GM20431 (cell line): Measurements from ENCODE around the gene SPATA25.
"Not testable (repeated sequence)": the region's sequence is repeated elsewhere in the genome, so short reads cannot be mapped to it uniquely, and the experiment has no call there.

ENCODE experiments used
- in situ Hi-C: fragments of 300-500 bp; cut with MseI, MboI; formaldehyde crosslinking; loops from one replicate; pipeline ENCODE4 v1.15.0; 2020; ENCODE audit warnings: low sequenced_read_pairs; ENCODE audit not compliant: unreplicated experiment

SPATA25 gene

DNA sequence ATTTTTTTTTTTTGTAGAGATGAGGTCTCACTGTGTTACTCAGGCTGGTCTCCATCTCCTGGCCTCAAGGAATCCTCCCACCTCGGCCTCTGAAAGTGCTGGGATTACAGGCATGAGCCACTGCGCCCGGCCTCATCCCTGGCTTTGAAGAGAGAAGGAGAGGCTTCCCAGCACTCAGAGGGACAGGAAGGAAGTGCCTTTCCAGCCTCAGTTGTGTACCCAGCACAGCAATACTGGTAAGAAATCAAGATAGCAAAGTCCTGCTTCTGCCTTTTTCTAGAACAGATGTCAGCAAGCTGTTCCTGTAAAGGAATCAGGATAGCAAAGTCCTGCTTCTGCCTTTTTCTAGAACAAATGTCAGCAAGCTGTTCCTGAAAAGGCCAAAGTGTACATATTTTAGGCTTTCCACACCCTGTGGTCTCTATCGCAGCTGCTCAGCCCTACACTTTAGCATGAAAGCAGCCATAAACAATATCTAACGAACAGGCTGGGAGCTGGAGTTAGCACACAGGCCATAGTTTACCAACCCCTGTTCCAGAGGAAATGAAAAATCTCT, 30.8 kb upstream of the SPATA25 start:
- in situ Hi-C loops = no loop called here

GRCh38 chr20:45917790-45918141, 30.3 kb upstream of the SPATA25 start:
- in situ Hi-C loops = no loop called here

DNA sequence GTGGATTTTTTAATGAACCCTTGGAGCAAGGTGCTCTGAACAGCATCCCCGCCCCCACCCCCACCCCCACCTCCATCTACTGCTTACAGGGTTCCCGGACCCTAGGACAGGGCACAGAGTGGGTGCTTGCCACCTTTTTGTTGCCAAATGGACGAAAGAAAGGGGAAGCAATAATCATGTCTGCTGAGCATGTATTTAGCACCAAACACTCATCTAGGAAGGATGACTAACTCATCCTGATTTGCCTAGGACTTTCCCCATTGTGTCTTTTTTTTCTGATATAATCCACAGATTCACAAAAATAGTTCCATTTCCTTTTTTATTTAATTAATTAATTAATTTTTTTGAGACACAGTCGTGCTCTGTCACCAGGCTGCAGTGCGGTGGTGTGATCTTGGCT, 25.7 kb upstream of the SPATA25 start:
- in situ Hi-C loops = no loop called here

DNA sequence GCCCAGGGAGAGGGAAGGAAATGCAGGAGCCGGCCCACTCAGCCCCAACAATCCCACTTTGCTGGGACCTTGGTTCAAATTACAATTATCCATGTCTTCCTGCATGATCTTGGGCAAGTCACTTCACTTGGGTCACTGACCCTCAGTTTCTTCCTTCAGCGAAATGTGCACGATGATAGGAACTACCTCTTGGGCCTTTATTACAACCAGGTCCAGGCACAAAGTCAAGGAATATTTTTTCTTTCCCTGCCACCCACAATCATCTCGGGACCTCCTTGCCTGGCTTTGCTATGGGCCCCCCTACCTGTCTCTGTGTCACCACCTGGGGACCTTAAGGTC, 24.9 kb upstream of the SPATA25 start:
- in situ Hi-C loops = no loop called here

DNA sequence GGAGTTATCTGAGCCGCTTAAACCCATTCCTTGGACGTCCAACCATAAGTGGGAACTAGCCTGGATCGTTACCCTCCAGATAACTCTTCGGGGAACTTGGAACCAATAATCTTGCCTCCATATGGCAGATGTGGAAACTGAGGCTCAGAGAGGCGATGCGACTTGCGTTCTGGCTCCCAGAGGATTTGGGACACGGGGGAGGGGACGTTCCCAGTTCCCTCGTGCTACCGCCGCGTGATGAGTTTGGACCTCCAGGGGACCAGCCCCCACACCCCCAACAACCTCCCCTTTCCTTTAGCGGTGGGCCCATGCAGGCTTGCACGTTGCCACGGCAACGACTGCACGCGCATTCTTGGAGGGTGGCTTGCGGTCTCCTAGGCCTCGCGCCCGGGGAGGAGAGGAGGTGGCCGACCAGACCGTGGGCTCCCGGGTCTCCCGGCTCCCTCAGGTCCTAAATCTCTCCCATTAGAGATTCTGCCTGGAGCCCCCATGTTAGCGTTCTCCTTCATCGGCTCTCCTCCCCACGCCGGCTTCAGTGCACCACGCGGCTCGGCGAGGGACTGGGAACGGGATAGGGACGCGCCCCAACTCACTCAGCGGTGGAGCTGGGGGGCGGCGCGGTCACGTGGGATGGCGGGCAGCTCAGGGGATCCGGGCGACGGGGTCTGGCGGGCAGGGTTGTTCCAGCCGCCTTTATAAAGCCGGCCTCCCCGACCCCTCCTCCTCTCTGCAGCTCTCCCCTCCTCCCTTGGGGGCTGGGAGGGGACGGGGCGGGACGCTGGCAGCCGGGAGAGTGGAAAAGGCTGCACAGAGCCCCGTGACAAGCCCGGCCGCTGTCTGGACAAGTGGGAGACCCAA, 24.3 kb upstream of the SPATA25 start, which contains the start of gene PLTP:
TSS of gene PLTP (minus strand) at position 670 of the 858 bp plus-strand sequence. CDS start 703 bp downstream, outside the sequence.
- in situ Hi-C loops = no loop called here

DNA sequence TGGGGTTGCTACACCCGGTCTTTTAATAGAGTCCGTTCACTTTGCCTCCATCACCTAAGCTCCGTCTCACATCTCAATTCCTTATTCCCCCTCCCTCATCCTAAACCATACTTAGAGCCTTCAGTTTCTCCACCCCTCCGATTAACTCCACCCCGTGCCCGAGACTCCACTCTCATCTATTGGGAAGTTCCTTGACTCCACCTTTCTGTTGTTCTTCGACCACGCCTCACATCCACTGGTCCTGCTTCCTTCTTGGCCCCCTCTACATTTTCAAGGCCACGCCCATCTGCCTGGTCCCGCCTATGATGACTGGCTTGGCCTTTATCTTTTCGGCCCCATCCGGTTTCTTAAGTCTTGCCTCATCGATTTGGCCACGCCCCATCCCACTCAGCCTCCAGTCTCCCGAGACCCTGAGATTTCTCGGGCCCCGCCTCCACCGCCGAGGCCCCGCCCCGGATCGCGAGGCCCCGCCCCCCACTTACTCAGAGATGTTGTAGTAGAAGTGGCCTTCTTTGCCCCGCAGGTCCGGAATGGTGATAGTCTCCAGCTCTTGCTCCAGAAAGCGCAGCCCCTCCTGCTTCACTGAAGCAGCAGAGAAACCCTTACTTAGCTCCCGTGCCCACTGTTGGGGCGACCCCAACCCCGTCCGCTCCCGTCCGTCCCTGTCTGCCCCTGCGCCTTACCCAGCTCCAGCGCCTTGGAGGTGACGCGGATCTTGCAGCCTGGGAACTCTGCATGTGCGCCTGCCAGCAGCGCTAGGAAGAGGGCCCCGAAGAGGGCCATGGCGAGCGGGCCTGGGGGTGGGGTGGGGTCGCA, 23.5 kb upstream of the SPATA25 start:
- in situ Hi-C loops = no loop called here

DNA sequence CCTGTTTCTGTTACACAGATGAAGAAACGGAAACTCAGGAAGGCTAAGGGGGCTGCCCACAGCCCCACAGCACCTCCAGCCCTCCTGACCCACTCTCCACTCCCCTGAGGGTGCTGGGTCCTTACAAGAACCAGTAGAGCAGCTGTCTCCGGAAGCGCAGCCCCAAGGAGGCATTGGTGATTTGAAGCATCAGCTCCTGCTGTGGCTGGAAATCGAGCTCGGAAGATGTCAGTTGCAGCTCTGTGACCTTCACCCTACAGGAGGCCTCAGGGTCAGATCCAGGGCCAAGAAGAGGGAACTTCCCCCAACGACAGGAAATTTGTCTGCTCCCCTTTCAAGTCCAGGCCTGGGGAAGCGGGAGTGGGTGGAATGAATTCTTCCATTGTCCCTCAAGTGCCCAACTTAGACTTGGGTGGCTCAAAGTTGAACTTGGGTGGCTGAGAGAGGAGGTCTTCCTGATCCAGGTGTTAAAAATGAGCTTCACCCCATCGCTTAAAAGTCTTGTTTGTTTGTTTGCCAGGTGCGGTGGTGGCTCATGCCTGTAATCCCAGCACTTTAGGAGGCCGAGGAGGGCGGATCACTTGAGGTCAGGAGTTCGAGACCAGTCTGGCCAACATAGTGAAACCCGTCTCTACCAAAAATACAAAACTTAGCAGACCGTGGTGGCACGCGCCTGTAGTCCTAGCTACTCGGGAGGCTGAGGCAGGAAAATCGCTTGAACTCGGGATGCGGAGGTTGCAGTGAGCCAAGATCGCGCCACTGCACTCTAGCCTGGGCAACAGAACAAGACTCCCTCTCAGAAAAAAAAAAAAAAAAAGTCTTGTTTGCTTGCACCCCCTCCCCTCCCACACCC, 22.6 kb upstream of the SPATA25 start:
- in situ Hi-C loops = no loop called here

- in situ Hi-C loops = no loop called here
Measured at GRCh38 chr20:45909336-45909808, 21.9 kb upstream of the SPATA25 start.

DNA sequence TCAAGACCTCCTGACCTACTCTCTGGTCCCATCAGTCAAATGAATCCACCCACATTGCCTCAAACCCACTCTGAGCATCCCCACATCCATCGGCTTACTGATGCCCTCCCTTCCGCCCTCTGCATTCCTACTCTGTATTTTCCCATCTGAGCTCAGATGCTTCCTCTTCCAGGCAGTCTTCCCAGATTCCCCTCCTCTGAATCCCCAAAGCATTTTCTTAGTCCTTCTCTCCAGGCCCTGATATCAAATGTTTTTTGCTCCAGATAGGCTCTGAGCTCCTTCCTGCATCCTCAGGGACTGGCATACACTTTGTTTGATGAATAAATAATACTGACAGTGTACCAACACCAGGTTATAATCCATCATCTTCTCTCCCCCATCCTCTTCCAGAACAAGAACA, 20.7 kb upstream of the SPATA25 start:
- in situ Hi-C loops = no loop called here

- in situ Hi-C loops = no loop called here
Measured at GRCh38 chr20:45907219-45907948, 20.0 kb upstream of the SPATA25 start.

DNA sequence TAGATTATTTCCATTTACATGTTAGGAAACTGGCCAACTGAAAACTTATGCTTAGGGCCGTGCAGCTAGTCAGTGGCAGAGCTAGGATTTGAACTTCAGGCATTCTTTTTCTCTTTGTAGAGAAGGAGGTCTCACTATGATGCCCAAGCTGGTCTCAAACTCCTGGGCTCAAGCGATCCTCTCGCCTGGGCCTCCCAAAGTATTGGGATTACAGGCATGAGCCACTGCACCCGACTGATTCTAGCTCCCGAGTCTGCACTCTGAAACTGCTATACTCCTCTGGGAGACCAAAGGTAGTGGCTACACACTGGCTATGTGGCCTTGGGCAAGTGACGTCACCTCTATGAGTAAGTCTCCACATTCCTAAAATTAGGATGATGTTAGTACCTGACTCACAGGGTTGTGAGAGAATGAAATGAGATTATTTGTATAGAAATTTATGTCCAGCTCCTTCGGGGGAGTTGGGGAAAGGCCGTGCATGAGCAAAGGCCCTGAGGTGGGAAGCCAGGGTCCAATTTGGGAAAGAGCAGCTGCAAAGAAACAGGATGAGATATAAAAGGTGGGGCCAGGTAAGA, 18.2 kb upstream of the SPATA25 start:
- in situ Hi-C loops = no loop called here

GRCh38 chr20:45904583-45905504, 17.4 kb upstream of the SPATA25 start:
- in situ Hi-C loops = no loop called here

- in situ Hi-C loops = no loop called here
Measured at GRCh38 chr20:45902199-45902701, 14.8 kb upstream of the SPATA25 start.

- in situ Hi-C loops = not testable (repeated sequence)
Measured at GRCh38 chr20:45901332-45901731, 13.9 kb upstream of the SPATA25 start.

- in situ Hi-C loops = no loop called here
Measured at GRCh38 chr20:45899046-45899835, 11.8 kb upstream of the SPATA25 start.

GRCh38 chr20:45898285-45898684, 10.9 kb upstream of the SPATA25 start:
- in situ Hi-C loops = no loop called here

DNA sequence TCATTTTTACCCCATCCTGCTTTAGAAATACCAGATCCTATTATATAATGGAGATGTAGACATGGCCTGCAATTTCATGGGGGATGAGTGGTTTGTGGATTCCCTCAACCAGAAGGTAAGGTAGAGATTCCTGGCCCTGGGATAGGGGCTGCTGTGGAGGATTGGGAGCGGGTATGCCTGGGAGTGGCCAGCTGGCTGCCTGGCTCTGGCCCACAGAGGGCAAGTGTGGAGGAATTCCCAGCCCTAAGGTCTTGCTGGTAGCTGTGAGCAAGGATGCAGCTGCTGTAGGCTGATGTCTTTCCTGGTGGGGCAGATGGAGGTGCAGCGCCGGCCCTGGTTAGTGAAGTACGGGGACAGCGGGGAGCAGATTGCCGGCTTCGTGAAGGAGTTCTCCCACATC, 10.3 kb upstream of the SPATA25 start:
- in situ Hi-C loops = no loop called here
